ENCODE results near the gene NMRK1. TPM values are rescaled to one million over a fixed set of nuclear protein-coding genes. Genes with fewer than 3 reads are reported as not detected.

Gene NMRK1
- polyA plus RNA-seq, 1 donor from 2014 or later = 12.9 TPM

GRCh38 chr9:75101004-75101588 lies 13.1 kb upstream of the NMRK1 start:
- no peak overlapping the region for H3K9ac ChIP-seq (ENCODE audit: low read length)
- H3F3A ChIP-seq (ENCODE audit: insufficient read depth, low read length, poor library complexity, severe bottlenecking) = no peaks in the 10 kb centered on the region
- no peak overlapping the region for H3K4me3 ChIP-seq (ENCODE audit: low read length)
- no peaks in the 10 kb centered on the region for H4K20me1 ChIP-seq (ENCODE audit: insufficient read depth)
- H3K79me2 ChIP-seq (replicated peaks; ENCODE audit: insufficient read depth, low read length) = no peaks in the 10 kb centered on the region
- no peak overlapping the region for H3K4me2 ChIP-seq (ENCODE audit: low read length)
- H3K9me2 ChIP-seq (ENCODE audit: insufficient read depth, low read length) = no peaks in the 10 kb centered on the region
- H3K9me3 ChIP-seq (ENCODE audit: low read length) = no peaks in the 10 kb centered on the region
- H3K27me3 ChIP-seq (ENCODE audit: insufficient read depth, low read depth, low read length) = no peaks in the 10 kb centered on the region
- TF ChIP-seq EZH2 (IDR thresholded peaks at IDR 0.05; ENCODE audit: borderline replicate concordance, insufficient read depth, low read length, poor library complexity, severe bottlenecking) (no peak), RAD21 (conservative IDR thresholded peaks at IDR 0.05) (no peak), CTCF (IDR thresholded peaks at IDR 0.05; ENCODE audit: poor library complexity, severe bottlenecking) (no peak), REST (IDR thresholded peaks at IDR 0.05; ENCODE audit: borderline replicate concordance) (no peak), SMC3 (conservative IDR thresholded peaks at IDR 0.05; ENCODE audit: poor library complexity) (no peak), TAF1 (IDR thresholded peaks at IDR 0.05; ENCODE audit: low read depth) (no peak), POLR2AphosphoS5 (IDR thresholded peaks at IDR 0.05) (no peak), EP300 (conservative IDR thresholded peaks at IDR 0.05; ENCODE audit: poor library complexity, severe bottlenecking) (no peak), MXI1 (conservative IDR thresholded peaks at IDR 0.05; ENCODE audit: poor library complexity, severe bottlenecking) (no peak)
- H2AFZ ChIP-seq (ENCODE audit: low read depth, low read length) = no peak overlapping the region
- no peak overlapping the region for H3K27ac ChIP-seq (ENCODE audit: low read length)
- no peaks in the 10 kb centered on the region for H3K36me3 ChIP-seq (ENCODE audit: insufficient read depth, low read length)

- H3K27ac ChIP-seq (ENCODE audit: low read length) = no peak overlapping the region
- H3K4me2 ChIP-seq (ENCODE audit: low read length) = no peak overlapping the region
- no peaks in the 10 kb centered on the region for H3K79me2 ChIP-seq (replicated peaks; ENCODE audit: insufficient read depth, low read length)
- H4K20me1 ChIP-seq (ENCODE audit: insufficient read depth) = no peaks in the 10 kb centered on the region
- H2AFZ ChIP-seq (ENCODE audit: low read depth, low read length) = no peak overlapping the region
- H3F3A ChIP-seq (ENCODE audit: insufficient read depth, low read length, poor library complexity, severe bottlenecking) = no peaks in the 10 kb centered on the region
- no peaks in the 10 kb centered on the region for H3K9me3 ChIP-seq (ENCODE audit: low read length)
- H3K9me2 ChIP-seq (ENCODE audit: insufficient read depth, low read length) = no peaks in the 10 kb centered on the region
- H3K27me3 ChIP-seq (ENCODE audit: insufficient read depth, low read depth, low read length) = no peaks in the 10 kb centered on the region
- TF ChIP-seq SMC3 (conservative IDR thresholded peaks at IDR 0.05; ENCODE audit: poor library complexity) = no peak
- TF ChIP-seq REST (IDR thresholded peaks at IDR 0.05; ENCODE audit: borderline replicate concordance) = no peak
- TF ChIP-seq EP300 (conservative IDR thresholded peaks at IDR 0.05; ENCODE audit: poor library complexity, severe bottlenecking) = no peak
- no peak for TF ChIP-seq MXI1 (conservative IDR thresholded peaks at IDR 0.05; ENCODE audit: poor library complexity, severe bottlenecking)
- no peak for TF ChIP-seq CTCF (IDR thresholded peaks at IDR 0.05; ENCODE audit: poor library complexity, severe bottlenecking)
- TF ChIP-seq POLR2AphosphoS5 (IDR thresholded peaks at IDR 0.05) = no peak
- no peak for TF ChIP-seq RAD21 (conservative IDR thresholded peaks at IDR 0.05)
- no peak for TF ChIP-seq TAF1 (IDR thresholded peaks at IDR 0.05; ENCODE audit: low read depth)
- TF ChIP-seq EZH2 (IDR thresholded peaks at IDR 0.05; ENCODE audit: borderline replicate concordance, insufficient read depth, low read length, poor library complexity, severe bottlenecking) = no peak
- H3K4me3 ChIP-seq (ENCODE audit: low read length) = no peak overlapping the region
- no peaks in the 10 kb centered on the region for H3K36me3 ChIP-seq (ENCODE audit: insufficient read depth, low read length)
- H3K9ac ChIP-seq (ENCODE audit: low read length) = no peak overlapping the region
Measured at GRCh38 chr9:75096796-75097195, 8.8 kb upstream of the NMRK1 start.
